HAP-1 (cell line): ENCODE data around the gene BLOC1S6.

Experiments used
- DNase-seq, 2 experiments: peaks; one replicate each; pipeline ENCODE4 v3.0.0-alpha.2; 2016 to 2020; ENCODE audit warnings: low spot score in 2 of 2
- H3K27me3 ChIP-seq: fragments of 250-450 bp; sonication (Bioruptor Pico); 2 replicates; pipeline ENCODE4 v1.5.1; 2020; ENCODE audit warnings: low read depth, mild to moderate bottlenecking, moderate library complexity
- H3K36me3 ChIP-seq: fragments of 250-450 bp; sonication (Bioruptor Pico); replicated peaks from 2 replicates; pipeline ENCODE4 v1.5.1; 2020; ENCODE audit warnings: mild to moderate bottlenecking
- H3K4me1 ChIP-seq: fragments of 250-450 bp; sonication (Bioruptor Pico); 2 replicates; pipeline ENCODE4 v1.5.1; 2020; ENCODE audit warnings: mild to moderate bottlenecking
- H3K4me3 ChIP-seq: fragments of 250-450 bp; sonication (Bioruptor Pico); 2 replicates; pipeline ENCODE4 v1.5.1; 2020; ENCODE audit warnings: mild to moderate bottlenecking, moderate library complexity
- H3K9me3 ChIP-seq: fragments of 250-450 bp; sonication (Bioruptor Pico); 2 replicates; pipeline ENCODE4 v1.5.1; 2020; ENCODE audit warnings: mild to moderate bottlenecking, moderate library complexity
- in situ Hi-C: fragments of 300-500 bp; cut with MboI; formaldehyde crosslinking; loops from 3 replicates; pipeline ENCODE4 v1.14.3; 2020; ENCODE audit warnings: low sequenced_read_pairs, inconsistent platforms, mixed read lengths

The BLOC1S6 gene

DNA sequence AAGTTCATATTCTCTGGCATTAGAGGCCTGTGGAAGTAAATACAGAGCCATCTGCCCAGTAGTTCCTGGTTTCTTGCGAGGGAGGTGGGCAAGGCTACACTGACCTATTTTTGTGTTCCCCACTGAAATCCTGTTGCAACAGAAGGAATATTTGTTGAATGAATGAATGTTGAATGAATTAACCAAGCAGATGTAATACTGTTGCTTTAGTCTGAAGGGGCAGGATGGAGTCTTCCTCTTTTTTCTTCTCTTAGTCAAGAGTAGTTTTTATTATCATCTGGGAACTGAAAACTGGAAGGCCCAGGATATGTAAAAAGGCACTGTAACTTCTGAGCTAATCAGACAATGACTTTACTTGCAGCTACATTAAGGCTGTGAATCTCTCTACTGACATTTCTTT is 17.1 kb downstream of the BLOC1S6 start:
- Histone ChIP-seq H3K36me3 (no peaks in the 10 kb centered on the region; the same call in 1 of the 2 replicates), H3K4me3 (no peak overlapping the region), H3K9me3 (no peaks in the 10 kb centered on the region), H3K4me1 (no peaks in the 10 kb centered on the region), H3K27me3 (no peaks in the 10 kb centered on the region)
- in situ Hi-C loops = loop anchor here (25.0 kb wide), 1 partner anchor 442 kb away; no protein-coding TSS in a partner anchor
- DNase-seq = no peak

DNA sequence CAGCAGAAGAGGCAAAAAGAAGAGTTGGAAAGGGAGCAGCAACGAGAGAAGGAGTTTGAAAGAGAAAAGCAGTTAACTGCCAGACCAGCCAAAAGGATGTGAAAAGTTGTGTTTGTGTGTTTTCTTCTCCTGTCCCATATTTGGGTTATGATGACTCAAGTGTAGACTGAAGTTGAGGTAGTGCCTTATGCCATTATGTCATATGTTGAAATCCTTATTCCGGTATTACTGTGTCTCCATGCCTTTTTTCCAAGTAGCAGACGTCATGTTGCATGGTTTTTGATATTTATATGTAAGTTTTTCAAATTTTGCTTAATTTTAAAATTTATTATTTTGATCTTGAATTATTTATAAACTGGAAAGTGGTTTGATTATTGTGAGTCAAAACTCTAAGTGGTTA is 19.2 kb downstream of the BLOC1S6 start:
- H3K36me3 ChIP-seq = no peaks in the 10 kb centered on the region; the same call in 1 of the 2 replicates
- H3K27me3 ChIP-seq = no peaks in the 10 kb centered on the region
- H3K4me3 ChIP-seq = no peak overlapping the region
- in situ Hi-C loops = loop anchor here (25.0 kb wide), 1 partner anchor 444 kb away; no protein-coding TSS in a partner anchor
- no peaks in the 10 kb centered on the region for H3K9me3 ChIP-seq
- no peak for DNase-seq
- no peaks in the 10 kb centered on the region for H3K4me1 ChIP-seq

DNA sequence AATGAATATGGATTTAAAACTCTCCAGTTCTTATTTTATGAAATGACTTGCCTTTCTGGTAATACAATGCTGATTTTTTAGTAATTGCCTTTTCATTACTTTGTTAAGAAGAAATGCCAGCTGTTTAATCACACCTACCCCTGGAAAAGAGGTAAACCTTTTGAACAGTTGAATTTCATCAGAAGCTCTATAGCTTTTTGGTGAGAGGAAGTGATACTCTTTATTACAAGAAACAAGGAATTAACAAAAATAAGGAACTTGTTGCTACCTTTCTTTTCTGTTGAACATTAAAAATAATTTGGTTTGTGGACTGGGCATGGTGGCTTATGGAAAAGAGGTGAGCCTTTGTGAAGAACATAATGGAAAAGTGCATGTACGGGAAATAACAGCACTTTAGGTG is 19.7 kb downstream of the BLOC1S6 start:
- H3K9me3 ChIP-seq = no peaks in the 10 kb centered on the region
- H3K36me3 ChIP-seq = no peaks in the 10 kb centered on the region; the same call in 1 of the 2 replicates
- no peaks in the 10 kb centered on the region for H3K4me1 ChIP-seq
- no peak overlapping the region for H3K4me3 ChIP-seq
- no peak for DNase-seq
- in situ Hi-C loops = loop anchor here (25.0 kb wide), 1 partner anchor 445 kb away; no protein-coding TSS in a partner anchor
- no peaks in the 10 kb centered on the region for H3K27me3 ChIP-seq

DNA sequence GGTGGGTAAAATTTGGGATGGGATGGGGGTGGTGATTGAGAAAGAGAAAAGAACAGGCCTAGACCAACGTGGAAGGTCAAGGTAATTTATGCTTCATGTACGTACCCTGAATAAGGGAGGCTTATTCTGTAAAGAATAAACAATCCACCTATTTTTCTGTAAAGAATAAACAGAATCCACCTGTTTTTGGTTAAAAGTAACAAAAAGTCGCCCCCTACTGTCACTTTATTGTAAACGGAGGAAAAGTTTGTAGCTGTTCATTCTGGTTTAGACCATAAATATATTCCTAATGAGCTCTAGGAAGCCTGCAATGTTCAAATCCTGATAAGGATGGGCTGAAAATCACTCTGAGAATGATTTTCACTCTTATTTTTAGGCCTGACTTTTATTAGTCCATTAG is 24.1 kb downstream of the BLOC1S6 start:
- DNase-seq = peak in 1 of 2 experiments; percentile 51
- Histone ChIP-seq H3K36me3 (no peaks in the 10 kb centered on the region; the same call in 1 of the 2 replicates), H3K4me1 (no peaks in the 10 kb centered on the region), H3K27me3 (no peaks in the 10 kb centered on the region), H3K4me3 (no peak overlapping the region), H3K9me3 (no peaks in the 10 kb centered on the region)
- in situ Hi-C loops = loop anchor here (10.0 to 25.0 kb wide), 2 partner anchors 157 to 449 kb away; no protein-coding TSS in a partner anchor

DNA sequence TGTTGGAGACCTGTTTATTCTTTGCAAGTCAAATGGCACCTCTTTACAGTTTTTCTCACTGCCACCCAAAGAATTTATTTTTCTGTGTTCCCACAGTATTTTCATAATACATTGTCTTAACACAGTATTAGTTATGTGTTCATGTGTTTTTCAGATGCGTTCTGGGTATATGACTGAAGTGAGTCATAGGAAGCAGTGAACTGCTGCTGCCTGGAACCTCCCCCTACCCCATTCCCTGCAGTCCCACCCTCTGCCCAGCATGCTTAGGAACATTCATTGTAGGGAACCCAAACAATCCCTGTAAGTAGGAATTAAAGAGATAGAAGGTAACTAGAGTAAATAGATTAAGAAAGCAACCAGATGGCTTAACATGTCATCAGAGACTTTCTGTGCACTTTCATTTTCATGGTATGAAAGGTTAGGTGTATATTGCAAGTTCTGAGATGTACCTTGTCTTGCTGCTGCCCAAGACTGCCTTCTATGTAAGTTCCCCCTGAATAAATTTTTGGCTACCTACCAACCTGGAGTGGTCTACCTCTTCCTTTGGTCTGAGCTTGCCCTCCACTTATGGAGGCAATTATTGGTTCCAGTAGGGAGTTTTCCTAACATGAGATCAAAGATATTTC is 25.7 kb downstream of the BLOC1S6 start:
- Histone ChIP-seq H3K4me1 (no peaks in the 10 kb centered on the region), H3K27me3 (no peaks in the 10 kb centered on the region), H3K36me3 (no peaks in the 10 kb centered on the region), H3K9me3 (no peaks in the 10 kb centered on the region), H3K4me3 (no peak overlapping the region)
- in situ Hi-C loops = loop anchor here (10.0 to 25.0 kb wide), 2 partner anchors 158 to 451 kb away; no protein-coding TSS in a partner anchor
- DNase-seq = no peak

DNA sequence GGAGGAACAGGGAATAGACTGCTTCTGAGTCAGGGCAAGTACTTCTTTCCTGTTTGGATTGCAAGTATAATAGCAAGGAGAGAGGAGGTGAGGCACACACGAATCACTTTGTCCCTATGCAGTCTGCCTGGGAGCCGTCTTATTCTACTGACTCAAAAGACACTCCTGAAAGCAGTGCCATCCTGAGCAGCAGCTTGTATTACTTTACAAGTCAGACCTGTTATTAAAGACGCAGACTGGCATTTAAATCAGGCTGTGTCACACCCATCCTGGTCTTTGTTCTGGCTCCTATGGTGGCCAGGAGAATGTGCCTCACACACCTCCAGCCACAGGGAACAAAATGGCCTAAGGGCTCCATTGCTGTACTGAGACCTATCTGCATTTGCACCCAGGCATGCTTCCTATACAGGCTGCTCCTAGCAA is 29.7 kb downstream of the BLOC1S6 start:
- no peaks in the 10 kb centered on the region for H3K4me1 ChIP-seq
- H3K4me3 ChIP-seq = no peak overlapping the region
- no peaks in the 10 kb centered on the region for H3K27me3 ChIP-seq
- in situ Hi-C loops = loop anchor here (10.0 to 25.0 kb wide), 2 partner anchors 162 to 455 kb away; no protein-coding TSS in a partner anchor
- no peaks in the 10 kb centered on the region for H3K36me3 ChIP-seq
- H3K9me3 ChIP-seq = no peaks in the 10 kb centered on the region
- no peak for DNase-seq

DNA sequence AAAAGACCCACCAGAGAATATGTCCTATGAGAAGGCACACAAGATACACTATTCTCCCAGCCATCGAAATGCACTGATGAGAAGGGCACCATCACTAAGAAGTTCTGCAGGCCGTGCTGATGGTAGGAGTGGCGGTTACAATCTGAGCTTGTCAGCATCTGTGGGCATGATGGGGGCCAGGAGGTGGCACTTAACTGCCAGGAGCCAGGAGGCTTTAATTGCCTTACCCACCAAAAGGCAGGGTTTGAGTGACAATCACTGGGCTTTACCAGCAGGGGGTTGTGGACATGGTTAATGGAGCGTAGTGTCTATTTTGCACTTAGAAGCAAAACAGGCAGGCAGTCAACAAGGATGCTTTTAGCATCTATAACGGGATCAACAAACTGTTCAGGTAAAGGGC is 31.6 kb downstream of the BLOC1S6 start:
- no peaks in the 10 kb centered on the region for H3K27me3 ChIP-seq
- no peak overlapping the region for H3K4me3 ChIP-seq
- no peaks in the 10 kb centered on the region for H3K4me1 ChIP-seq
- H3K9me3 ChIP-seq = no peaks in the 10 kb centered on the region
- in situ Hi-C loops = loop anchor here (10.0 to 25.0 kb wide), 2 partner anchors 164 to 457 kb away; no protein-coding TSS in a partner anchor
- no peak for DNase-seq
- H3K36me3 ChIP-seq = no peaks in the 10 kb centered on the region

DNA sequence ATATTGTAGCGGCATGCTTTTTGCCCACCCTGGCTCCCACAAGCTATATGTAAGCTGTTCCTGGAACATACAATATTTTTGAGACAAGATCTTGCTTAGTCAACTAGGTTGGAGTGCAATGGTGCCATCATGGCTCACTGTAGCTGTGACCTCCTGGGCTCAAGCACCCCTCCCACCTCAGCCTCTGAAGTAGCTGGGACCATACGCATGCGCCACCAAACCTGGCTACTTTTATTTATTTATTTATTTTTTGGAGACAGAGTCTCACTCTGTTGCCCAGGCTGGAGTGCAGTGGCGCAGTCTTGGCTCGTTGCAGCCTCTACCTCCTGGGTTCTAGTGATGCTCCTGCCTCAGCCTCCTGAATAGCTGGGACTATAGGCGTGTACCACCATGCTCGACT is 41.0 kb downstream of the BLOC1S6 start:
- Histone ChIP-seq H3K27me3 (no peaks in the 10 kb centered on the region), H3K4me1 (no peaks in the 10 kb centered on the region), H3K4me3 (no peak overlapping the region), H3K36me3 (no peaks in the 10 kb centered on the region), H3K9me3 (no peaks in the 10 kb centered on the region)
- in situ Hi-C loops = no loop called here
- no peak for DNase-seq

DNA sequence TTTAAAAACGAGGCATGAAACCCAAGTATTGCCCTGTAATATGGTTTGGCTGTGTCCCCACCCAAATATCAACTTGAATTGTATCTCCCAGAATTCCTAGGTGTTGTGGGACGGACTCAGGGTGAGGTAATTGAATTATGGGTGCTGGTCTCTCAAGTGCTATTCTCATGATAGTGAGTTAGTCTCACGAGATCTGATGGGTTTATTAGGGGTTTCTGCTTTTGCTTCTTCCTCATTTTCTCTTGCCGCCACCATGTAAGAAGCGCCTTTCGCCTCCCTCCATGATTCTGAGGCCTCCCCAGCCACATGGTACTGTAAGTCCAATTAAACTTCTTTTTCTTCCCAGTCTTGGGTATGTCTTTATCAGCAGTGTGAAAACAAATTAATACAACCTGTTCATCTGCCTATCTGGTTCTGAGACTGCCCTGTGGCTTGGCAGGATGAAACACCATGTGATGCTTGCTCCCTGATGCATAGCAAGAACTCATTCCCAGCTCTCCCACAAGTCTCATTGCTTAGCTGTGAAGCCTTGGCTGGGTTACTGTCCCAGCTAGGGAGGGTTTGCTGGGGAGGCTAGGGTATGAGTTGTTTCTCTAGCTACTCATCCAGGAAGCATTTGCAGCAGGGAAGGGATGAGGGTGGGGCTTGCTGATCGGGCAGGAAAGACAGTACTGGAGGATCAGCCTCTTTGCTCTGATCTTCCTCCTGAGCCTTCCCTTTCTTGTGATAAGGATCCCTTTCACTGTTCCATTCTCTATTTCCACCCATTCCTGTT is 43.9 kb downstream of the BLOC1S6 start:
- Histone ChIP-seq H3K36me3 (no peaks in the 10 kb centered on the region), H3K4me3 (no peak overlapping the region), H3K27me3 (no peaks in the 10 kb centered on the region), H3K9me3 (no peaks in the 10 kb centered on the region), H3K4me1 (no peaks in the 10 kb centered on the region)
- DNase-seq = no peak
- in situ Hi-C loops = no loop called here

DNA sequence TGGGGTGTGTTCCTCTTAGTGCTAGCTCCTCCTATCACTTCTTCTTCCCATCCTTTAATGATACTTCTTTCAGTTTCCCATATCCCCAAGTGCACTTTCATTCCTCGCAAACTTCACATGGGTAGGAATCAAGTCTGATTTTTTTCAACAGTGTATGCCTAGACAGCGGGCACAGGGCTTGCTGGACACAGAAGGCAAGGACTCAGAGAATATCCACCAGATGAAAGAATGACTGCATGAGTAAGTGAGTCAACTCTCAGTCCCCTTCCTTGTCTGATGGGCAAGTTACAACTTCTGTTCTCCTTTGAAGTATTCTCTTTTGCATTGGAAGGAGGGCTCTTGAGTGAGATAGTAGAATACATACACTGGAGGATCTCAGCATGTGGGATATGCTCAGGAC is 44.6 kb downstream of the BLOC1S6 start:
- Histone ChIP-seq H3K4me1 (no peaks in the 10 kb centered on the region; the same call in 1 of the 2 replicates), H3K36me3 (no peaks in the 10 kb centered on the region), H3K9me3 (no peaks in the 10 kb centered on the region), H3K4me3 (no peak overlapping the region), H3K27me3 (no peaks in the 10 kb centered on the region)
- DNase-seq = no peak
- in situ Hi-C loops = no loop called here

DNA sequence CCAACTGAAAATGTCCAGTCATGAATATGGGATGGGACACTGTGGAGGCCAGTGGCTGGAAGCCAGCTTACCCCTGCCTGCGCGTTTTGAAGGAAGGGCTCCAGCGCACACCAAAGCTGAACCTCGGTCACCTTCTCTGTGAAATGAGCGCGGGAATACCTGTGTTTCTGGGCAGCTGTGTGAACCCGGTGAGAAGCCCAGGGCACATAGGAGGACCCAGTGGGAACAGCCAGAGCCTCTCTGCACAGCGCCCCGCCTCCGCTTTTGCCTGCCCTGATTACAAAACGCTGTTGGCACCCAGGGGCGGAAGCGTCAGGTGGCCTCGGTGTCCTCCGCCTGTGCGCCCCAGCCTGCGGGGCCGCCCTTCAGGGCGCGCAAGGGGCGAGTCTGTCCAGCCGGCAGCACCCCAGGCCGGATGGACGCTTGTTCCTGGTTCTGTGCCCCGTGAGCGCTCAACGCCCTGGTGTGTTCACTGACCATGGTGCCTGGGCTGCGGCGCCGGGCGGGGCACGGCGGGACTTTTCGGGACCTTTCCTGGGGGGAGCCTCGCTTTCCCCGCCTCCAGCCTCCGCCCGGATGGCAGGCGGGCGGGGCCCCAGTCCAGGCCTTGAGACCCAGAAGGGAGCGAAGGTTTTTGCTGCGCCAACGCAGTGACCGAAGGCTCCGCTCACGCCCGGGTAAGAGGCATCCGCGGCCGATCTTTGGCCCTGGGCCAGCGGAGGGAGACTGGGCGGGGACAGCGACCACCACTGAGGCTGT is 47.4 kb downstream of the BLOC1S6 start, which contains the start of gene SQOR:
SQOR (plus strand) TSS at position 598 of the 759 bp plus-strand sequence. CDS start 23,895 bp downstream, outside the sequence.
- Histone ChIP-seq H3K36me3 (no peaks in the 10 kb centered on the region), H3K4me3 (peak within 1 kb of the TSS; percentile 48), H3K27me3 (no peaks in the 10 kb centered on the region; the same call in 1 of the 2 replicates), H3K9me3 (no peaks in the 10 kb centered on the region), H3K4me1 (peaks cover 5% of the 10 kb centered on the region; the same call in 1 of the 2 replicates)
- DNase-seq = peak; percentile 77 to 78
- in situ Hi-C loops = no loop called here

DNA sequence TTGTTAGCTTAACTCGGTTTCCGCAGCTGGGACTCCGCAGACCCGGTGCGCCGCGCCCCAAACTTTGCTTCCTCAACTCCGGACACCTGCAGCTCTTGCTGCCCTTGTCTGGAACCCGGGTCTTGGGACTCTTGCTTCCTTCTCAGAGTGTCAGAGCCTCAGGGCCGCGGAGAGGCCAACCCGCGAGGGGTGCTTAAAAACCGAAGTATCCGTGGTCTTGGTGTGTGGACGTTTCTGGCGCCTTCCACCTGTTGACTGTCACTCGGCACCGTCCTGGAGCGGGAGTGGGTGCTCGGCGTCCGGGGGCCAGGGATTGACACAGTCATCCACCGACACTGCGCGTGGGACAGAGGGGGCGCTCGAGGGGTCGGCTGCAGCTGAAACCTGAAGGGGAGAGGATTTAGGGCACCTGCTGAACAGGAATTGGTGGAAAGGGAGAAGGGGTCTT is 48.0 kb downstream of the BLOC1S6 start:
- in situ Hi-C loops = no loop called here
- Histone ChIP-seq H3K4me1 (peaks cover 5% of the 10 kb centered on the region; the same call in 1 of the 2 replicates), H3K27me3 (no peaks in the 10 kb centered on the region; the same call in 1 of the 2 replicates), H3K9me3 (no peaks in the 10 kb centered on the region), H3K4me3 (peak overlapping the region; percentile 48), H3K36me3 (no peaks in the 10 kb centered on the region)
- DNase-seq = peak; percentile 34 to 81

DNA sequence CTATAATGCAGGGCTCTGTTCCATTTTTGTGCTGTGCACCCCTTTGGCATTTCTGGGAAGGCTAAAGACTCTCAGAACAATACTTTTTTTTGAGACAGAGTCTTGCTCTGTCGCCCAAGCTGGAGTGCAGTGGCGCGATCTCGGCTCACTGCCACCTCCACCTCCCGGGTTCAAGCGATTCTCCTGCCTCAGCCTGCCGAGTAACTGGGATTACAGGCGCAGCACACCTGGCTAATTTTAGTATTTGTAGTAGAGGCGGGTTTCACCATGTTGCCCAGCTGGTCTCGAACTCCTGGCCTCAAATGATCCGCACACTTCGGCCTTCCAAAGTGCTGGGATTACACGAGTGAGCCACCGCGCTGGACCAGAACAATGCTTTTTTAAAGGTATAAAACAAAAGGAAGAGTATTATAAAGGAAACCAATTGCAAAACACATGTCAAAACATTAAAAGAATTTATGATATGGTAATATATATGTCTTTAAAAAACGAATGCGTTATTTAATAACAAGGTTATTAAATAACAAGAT is 48.6 kb downstream of the BLOC1S6 start:
- Histone ChIP-seq H3K27me3 (no peaks in the 10 kb centered on the region; the same call in 1 of the 2 replicates), H3K4me3 (peak overlapping the region; percentile 48), H3K9me3 (no peaks in the 10 kb centered on the region), H3K4me1 (peaks cover 5% of the 10 kb centered on the region; the same call in 1 of the 2 replicates), H3K36me3 (no peaks in the 10 kb centered on the region)
- in situ Hi-C loops = no loop called here
- DNase-seq = no peak
